ENCODE measurements around the gene TTF1. TPM values are rescaled to one million over a fixed set of nuclear protein-coding genes. Genes with fewer than 3 reads are reported as not detected.

Gene TTF1, protein sequence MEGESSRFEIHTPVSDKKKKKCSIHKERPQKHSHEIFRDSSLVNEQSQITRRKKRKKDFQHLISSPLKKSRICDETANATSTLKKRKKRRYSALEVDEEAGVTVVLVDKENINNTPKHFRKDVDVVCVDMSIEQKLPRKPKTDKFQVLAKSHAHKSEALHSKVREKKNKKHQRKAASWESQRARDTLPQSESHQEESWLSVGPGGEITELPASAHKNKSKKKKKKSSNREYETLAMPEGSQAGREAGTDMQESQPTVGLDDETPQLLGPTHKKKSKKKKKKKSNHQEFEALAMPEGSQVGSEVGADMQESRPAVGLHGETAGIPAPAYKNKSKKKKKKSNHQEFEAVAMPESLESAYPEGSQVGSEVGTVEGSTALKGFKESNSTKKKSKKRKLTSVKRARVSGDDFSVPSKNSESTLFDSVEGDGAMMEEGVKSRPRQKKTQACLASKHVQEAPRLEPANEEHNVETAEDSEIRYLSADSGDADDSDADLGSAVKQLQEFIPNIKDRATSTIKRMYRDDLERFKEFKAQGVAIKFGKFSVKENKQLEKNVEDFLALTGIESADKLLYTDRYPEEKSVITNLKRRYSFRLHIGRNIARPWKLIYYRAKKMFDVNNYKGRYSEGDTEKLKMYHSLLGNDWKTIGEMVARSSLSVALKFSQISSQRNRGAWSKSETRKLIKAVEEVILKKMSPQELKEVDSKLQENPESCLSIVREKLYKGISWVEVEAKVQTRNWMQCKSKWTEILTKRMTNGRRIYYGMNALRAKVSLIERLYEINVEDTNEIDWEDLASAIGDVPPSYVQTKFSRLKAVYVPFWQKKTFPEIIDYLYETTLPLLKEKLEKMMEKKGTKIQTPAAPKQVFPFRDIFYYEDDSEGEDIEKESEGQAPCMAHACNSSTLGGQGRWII
- polyA plus RNA-seq (ENCODE audit: insufficient read depth in 1 of 5, insufficient read length in 5 of 5, low replicate concordance in 1 of 5) = 10 to 100 TPM; 15.0 to 19.6 (median 19.5) TPM
- long read RNA-seq, donor 1, partial matches to known transcripts = 15 of 17 reads
- long read RNA-seq, donor 1, other reads (novel, unspliced or antisense) = 0 of 17 reads
- long read RNA-seq, donor 2, partial matches to known transcripts = 7 of 8 reads
- long read RNA-seq, donor 2, other reads (novel, unspliced or antisense) = 0 of 8 reads
- long read RNA-seq, donor 3, partial matches to known transcripts = 5 of 5 reads
- long read RNA-seq, donor 3, other reads (novel, unspliced or antisense) = 0 of 5 reads
- long read RNA-seq, donor 4, partial matches to known transcripts = 0 of 2 reads
- long read RNA-seq, donor 4, other reads (novel, unspliced or antisense) = 0 of 2 reads
- long read RNA-seq, donor 5, partial matches to known transcripts = 18 of 19 reads
- long read RNA-seq, donor 5, other reads (novel, unspliced or antisense) = 0 of 19 reads
- long read RNA-seq, donor 6, partial matches to known transcripts = 10 of 10 reads
- long read RNA-seq, donor 6, other reads (novel, unspliced or antisense) = 0 of 10 reads
- long read RNA-seq, donor 7, partial matches to known transcripts = 13 of 16 reads
- long read RNA-seq, donor 7, other reads (novel, unspliced or antisense) = 0 of 16 reads
- long read RNA-seq, donor 8, partial matches to known transcripts = 0 of 2 reads
- long read RNA-seq, donor 8, other reads (novel, unspliced or antisense) = 0 of 2 reads

DNA sequence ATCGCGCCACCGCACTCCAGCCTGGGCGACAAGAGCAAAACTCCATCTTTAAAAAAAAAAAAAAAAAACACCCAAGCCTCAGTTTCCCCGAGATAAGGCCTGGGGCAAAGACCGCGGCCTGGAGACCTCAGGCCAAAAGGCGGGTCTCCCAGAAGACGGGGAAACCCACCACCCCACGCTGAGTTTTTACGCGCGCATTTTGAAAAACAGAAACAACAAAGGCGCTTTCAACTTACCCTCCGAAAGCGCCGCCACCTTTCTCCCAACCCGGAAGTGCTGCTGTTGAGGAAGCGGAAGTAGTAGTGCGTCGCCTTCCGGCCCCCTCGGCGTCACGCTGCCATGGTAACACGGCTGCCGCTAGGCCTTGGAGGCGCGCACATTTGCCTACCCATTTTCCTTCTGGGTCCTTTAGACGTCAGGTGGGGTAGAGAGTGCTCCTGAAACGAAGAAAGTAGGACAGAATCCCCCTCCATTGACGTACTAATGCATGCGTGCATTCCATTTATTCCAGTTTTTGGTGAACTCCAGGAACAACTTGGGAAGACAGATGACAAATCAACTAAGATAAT is at the start of gene TTF1:
TSS of gene TTF1 (minus strand) at position 287 of the 569 bp plus-strand sequence. CDS start 4,019 bp downstream, outside the sequence.
- peak; percentile 82 to 85 for DNase-seq

DNA sequence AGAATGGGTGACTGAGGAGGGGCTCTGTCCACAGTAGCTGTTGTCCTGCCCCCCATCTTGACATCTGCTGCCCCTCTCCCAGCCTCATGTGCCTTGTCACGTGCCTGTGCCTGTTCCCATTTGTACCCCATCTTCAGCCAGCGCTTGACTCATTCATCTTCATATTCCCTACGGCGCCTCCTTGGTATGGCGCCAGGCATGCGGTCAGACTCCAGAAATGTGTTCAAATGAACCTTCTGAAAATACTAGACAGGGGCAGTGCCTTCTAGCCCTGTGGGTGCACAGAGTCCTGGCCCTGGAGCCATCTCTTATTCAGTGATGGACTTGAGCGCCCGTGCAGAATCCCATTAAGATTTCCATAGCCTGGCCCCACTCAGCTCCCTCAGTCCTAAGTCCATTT is 49.6 kb upstream of the TTF1 start:
- no peak for DNase-seq

DNA sequence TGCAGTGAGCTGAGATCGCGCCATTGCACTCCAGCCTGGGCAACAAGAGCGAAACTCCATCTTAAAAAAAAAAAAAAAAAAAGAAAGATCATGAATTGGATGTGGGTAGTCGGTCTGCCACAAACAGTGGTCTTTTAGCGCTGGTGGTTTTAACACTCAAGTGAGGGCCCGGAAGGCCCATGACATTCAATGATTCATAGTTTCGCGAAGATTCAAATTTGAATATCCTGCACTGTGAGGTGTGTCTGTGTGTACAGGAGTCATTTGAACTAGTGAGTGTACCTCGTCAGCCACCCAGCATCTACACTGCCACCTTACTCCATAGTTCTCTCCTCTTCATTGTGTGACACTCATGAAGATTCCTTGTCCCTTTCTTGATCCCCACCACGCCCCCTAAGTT is 44.6 kb upstream of the TTF1 start:
- no peak for DNase-seq

DNA sequence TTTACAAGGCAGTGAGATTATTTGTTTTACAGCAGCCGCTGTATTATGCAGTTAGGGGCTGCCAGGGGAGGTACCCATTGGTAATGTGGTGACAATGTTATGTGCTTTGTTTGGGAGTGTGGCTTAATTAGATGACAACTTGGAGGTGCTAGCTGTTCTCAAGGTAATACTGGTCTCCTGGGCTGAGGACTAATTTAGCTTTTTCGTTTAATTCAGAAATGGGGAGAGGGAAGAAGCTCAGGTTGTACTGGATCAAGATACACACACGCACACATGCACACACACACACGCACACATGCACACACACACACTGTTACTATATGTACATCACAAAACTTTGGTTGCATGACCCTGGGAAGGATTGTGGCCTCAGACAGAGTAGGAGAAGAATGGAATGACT is 41.3 kb upstream of the TTF1 start:
- no peak for DNase-seq

DNA sequence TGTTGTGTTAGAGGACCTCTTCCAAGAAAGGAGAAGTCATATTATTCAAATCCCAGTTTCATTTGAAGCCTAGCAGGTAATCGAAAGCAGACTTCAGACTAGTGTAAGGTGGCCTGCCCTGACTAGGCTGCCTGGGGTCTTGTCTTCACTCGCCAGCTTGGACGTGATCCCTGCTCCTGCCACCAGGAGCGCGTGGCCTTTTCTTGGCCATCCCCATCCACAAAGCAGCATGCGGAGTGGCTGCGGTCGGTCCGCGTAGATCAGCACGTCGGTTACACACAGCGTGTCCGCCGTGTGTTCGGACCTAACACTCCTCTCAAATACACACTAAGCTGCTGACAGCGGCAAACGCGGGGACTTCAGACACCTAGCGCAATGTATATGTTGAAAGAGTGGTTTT is 40.7 kb upstream of the TTF1 start:
- no peak for DNase-seq

DNA sequence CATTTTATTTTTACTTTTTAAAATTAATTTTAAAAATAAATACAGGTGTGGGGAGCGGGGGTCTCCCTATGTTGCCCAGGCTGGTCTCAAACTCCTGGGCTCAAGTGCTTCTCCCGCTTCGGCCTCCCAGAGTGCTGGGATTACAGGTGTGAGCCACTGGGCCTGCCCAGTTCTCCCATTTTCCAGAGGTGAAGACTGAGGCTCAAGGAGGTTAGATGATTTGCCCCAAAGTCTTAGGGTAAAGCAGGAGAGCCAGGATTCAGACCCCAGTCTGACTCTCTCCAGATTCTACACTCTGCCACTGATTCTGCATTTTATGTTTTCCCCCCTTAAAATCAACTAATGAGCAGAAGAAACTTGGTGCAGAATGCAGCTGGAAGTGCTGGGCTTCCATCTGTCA is 40.2 kb upstream of the TTF1 start:
- no peak for DNase-seq

DNA sequence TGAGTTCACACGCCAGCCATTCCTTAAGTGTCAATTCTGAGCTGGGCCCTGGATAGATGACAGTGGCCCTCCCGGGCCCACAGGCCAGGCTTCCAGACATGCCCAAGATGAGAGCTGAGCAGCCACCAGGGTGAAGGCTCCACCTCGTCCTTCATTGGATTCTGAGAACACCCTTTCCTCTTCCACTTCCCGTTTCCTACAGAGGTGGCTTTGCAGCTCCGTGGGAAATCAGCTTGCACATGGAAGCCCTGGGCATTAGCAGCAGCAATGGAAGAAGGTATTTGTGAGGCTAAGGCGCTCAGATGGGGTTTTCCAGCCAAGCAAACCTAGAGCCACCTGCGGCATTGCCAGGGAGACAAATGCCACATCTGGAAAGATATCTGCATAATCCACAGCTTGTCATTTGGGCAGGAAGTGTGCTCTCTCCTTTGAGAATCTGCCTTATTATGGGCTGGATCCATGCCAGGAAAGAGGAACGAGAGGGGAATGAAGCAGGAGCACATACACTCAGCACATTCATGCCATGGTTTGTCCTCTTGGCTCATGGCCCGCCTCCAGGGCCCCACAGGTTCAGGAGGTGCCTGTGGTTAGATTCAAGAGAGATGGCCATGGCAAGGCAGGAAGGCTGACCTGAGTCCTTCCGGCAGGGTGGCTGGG is 37.4 kb upstream of the TTF1 start:
- DNase-seq = no peak

DNA sequence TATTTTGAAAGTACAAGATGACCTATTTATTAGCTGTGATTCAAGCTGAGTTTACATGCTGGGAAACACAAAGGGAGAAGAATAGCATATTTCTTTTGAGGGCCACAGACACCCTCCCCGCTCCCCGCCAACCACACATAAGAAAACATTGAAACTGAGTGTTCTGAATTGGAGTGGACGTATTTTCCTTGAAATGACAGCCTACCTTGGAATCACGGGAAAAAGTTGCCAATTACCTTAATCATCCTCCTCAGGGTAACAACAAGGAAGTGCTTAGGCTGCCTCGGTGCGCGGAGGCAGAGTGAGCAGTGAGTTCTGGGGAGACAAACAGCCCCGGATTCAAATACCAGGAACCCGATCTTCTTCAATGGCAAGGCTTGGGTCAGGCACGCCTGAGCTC is 34.8 kb upstream of the TTF1 start:
- no peak for DNase-seq

DNA sequence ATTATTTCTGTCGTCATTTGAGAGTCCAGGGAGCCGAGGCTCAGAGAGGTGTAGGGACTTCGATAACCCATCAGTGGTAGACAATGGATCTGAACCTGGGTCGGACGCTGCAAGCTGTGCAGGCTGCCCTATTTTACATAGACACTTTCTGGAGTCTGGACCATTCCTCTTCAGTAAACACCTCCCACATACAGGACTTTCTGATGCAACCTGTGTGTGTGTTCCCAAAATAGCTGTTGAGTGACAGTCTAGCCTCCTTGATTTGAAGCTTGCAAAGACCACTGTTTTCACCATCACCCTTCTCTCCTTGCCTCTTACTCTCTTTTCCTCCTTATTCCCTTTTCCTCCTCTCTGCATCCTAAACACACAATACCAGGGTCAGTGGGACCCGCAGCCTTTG is 34.1 kb upstream of the TTF1 start:
- DNase-seq = no peak

DNA sequence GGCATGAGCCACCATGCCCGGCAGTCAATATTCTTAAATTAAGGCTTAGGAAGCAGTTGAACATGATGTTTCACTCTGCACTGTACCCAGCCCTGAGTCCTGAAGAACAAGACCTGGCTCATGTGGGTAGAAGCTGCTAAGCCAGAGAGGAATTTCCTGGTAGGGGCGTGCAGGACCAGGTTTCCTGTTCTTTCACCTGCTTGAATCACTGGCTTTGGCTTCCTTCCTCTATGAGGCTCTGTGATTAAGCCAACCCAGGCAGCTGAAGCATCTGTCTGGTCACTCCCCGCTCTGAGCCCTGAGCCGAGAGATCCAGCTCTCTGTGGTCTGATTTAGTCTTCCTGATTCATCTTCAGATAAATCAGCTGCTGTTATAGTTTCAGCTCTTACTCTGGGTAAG is 32.5 kb upstream of the TTF1 start:
- DNase-seq = no peak

DNA sequence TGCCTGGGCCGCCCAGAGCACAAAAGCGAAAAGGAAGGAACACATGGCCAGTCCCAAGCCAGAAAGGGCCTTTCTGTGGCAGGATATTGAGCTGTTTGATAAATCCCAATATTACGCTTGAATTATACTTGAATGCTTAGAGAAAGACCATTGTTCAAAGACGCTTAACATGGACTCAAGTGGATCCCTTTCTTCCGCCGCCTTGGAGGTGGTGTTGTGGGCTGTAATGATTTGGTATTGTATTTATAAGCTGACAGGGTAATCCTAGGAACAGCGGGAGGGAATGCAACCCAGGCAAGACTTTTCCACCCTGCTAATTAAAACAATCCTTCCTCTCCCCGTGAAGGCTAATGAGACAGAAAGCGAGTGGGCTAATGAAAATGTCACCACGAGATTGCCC is 28.2 kb upstream of the TTF1 start:
- DNase-seq = no peak

DNA sequence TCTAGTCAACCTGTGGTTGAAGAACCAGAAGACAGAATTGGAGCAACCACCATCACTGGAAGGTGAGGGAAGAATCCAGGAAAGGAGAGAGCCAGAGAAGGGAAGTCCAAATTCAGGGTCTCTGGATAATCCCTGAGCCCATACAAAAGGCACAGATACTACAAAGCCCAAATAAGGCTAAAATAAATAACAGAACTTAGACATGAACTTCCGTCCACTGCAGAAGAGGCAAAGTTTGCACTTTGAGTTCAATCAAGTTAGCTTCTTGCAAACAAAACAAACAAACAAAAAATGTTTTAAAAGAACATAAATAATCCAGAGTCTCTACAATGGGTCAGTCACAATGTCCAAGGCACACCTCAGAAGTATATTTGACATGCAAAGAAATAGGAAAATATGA is 24.4 kb upstream of the TTF1 start:
- DNase-seq = no peak

DNA sequence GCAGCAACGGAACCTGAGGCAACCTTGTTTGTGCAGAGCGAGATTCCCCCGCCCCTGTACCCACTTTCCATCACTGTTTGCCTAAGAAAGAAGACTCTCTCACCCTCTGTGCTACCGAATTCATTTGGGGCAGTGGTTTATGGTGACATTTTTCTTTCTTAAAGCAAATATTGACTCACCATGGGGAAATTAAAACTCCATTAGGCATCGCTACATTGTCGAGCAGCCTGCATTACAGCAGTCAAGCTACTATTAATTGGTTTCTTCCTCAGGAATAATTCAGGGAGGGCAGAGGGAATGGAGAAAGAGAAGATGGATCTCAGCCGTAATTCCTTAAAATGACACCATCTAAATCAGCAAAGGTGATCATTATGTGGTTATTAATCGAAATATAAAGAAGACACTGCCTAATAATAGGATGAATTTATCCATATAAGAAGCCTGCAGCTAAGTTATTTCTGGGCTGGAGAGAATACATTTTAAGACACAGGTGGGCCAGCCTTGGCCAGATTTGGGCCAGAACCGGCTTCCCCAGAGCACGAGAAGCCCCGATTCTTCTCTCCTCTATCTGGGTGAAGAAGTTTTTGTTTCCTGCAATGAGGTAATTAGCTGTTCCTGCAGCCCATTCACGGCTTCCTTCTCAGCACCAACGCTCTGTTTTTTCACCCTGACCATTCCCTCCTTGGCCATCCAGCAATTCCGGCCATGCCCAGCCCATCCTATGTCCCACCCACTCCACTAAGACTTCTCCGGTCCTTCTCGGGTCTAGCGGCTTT is 20.2 kb upstream of the TTF1 start:
- DNase-seq = no peak

DNA sequence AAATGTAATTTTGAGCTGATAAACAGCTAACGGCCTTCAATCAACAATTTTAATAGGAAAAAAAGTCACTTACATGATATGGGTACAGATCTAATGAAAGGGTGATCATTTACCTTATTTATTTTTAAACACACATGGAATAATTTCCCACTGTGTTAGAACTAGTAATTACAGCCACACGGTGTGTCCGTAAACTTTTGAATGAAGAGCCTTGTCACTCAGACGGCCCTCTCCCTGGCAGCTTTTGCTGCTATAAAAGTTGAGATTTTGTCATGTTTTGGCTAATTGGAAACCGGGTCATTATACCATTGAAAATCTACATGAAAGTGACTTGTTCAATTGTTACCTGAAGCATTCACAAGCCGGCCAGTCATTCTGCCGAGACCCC is 19.0 kb upstream of the TTF1 start:
- no peak for DNase-seq

DNA sequence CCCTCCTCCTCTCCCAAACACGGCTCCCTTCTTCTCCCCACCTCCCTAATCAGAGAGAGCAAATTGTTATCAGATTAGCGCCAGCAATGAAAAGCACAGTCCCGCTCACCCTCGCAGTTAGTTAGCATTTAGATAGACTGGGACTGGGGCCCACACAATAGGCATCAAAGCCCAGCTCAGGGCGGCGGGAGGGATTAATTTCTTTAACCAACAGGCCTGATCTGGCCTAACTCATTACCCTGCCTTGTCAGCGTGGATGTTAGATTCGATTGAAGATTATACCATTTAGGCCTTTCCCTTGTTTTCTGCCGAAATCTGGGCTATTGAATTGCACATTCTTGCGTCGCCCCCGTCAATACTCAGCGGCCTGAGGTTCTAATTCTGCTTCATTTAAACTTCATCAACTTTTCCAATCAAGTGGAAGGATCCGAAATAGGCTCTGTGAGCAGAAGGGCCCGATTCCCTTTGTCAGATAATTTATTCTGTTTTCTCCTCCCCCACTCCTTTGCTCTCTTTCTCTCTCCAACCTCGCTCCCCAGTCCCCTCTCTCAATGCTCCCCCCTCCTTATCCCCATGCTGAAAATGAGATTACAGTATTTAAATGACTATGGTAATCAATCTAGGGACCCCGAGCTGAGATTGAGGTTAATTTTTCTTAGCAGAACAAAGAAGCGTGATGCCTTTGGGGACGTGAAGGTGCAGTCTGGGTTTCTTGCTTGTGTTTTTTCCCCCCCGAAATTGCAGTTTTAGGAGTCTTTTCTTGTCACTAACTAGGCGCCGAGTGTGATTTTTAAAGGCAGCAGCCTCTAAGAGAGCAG is 18.4 kb upstream of the TTF1 start:
- no peak for DNase-seq

DNA sequence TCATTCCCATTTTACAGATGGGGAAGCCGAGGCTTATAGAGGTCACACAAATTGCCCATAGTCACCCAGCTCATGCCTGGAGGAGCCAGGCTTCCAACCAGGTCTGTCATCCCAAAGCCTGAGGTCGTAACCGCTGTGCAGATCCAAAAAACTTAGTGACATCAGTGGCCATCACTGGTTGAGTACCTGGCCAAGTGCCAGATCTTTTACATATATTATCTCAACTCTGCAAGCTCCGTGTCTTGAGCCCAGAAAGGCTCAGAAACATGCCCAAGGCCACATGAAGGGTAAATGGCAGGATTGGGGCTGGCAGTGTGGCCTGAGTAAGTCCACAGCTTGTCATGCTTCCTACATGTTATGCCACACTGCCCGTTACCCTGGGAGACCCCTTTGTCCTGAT is 16.9 kb upstream of the TTF1 start:
- DNase-seq = no peak

DNA sequence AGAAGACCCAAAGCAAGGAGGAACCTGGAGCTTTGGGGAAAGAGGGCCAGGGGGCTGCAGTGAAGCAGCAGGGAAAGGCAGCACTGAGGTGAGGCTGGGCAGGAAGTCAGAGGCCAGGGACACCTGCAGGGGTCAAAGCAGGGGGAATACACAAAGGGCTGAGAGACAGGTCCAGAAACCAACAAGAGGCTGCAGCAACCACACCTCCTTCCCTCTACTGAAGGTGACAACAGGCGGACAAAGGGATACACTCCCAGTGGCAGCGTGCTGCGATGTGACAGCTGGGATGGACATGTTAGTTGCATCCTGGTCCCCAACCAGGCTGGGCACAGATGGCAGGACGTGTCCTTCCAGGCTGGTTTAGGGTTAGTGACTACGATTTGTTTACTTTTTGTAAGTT is 15.9 kb upstream of the TTF1 start:
- no peak for DNase-seq

DNA sequence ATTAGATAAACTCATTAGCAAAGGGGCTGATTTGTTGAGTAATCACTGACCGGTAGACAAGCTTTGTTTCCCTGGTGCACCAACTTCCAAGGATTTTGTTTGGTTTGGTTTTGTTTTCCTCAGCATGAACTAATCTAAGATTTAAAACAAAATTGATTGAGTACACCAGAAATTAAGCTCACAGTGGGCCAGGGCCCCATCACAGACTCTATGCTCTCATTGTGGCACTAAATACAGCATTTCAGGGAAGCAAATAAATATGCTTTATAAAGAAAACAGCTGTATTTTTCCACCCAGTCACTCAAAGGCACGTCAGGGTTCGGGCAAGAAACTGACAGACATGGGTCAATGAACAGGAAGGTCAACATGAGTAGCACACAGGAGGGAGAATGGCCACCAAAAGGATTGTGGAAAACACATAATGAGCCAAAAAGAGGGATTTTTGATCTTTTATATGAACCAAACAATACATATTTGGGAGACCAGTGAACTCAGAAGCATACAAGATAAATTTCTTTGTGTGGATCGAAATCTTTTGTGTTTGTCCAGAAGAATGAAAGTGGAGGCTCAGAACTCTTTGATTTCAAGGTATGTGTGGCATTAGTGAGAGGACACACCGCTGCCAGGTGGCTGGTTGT is 12.2 kb upstream of the TTF1 start:
- DNase-seq = no peak

Measured in right lung (tissue), 10 donors.